GM08714 (cell line): ENCODE results near the gene NKD2.

ENCODE experiments used
- H3K4me3 ChIP-seq: fragments of 200-500 bp; sonication (Bioruptor generic); 2 replicates; pipeline ENCODE4 v1.5.1; 2014; ENCODE audit warnings: mild to moderate bottlenecking, low read length, inconsistent platforms
- ZNF274 ChIP-seq: IDR thresholded peaks from 2 replicates; pipeline ENCODE4 v1.6.1; 2012; ENCODE audit warnings: mild to moderate bottlenecking, low read depth, low read length

NKD2 gene

DNA sequence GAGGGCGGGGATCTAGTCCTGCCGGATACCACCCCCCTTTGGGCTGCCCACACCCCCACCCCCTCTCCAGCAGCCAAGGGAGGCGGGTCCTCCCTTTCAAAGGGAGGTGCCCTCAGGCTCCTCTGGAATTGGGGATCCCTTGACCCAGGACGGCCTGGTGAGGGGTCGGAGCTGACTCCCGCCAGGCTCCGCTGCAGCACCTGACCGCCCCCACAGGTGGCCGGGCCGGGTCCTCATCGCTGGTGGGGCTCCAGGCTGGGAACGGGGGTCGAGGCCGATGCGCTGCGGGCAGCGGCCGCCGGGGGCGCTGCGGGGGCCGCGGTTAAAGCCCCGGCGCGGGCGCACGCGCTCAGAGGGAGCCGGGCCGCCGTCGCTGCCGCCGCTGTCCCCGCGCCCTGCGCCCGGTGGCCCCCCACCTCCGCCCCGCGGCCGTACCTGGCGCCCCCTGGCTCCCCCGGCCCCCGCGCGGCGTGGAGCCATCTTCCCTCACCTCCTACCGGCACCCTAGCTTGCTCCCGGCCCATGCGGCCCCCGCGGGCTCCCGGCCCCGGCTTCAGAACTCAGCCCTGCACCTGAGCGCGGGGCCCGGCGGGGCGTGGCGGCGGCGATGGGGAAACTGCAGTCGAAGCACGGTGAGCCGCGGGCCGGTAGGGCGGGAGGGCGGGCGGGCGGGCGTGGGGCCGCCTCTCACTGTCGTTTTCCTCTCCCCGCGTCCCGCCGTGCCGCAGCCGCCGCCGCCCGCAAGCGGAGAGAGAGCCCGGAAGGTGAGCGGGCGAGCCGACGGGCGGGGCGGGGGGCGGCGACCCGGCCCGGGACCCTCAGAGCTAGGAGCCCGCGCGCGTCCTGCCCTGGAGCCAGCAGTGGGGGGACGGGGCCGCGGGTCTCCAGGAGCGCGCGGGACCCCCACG lies at the start of gene NKD2:
NKD2 (plus strand) TSS at position 352 of the 908 bp plus-strand sequence; CDS start at position 608, 256 bp downstream.
- no peak for TF ChIP-seq ZNF274
- H3K4me3 ChIP-seq = peak within 1 kb of the TSS; percentile 42; the same call in 1 of the 2 replicates

DNA sequence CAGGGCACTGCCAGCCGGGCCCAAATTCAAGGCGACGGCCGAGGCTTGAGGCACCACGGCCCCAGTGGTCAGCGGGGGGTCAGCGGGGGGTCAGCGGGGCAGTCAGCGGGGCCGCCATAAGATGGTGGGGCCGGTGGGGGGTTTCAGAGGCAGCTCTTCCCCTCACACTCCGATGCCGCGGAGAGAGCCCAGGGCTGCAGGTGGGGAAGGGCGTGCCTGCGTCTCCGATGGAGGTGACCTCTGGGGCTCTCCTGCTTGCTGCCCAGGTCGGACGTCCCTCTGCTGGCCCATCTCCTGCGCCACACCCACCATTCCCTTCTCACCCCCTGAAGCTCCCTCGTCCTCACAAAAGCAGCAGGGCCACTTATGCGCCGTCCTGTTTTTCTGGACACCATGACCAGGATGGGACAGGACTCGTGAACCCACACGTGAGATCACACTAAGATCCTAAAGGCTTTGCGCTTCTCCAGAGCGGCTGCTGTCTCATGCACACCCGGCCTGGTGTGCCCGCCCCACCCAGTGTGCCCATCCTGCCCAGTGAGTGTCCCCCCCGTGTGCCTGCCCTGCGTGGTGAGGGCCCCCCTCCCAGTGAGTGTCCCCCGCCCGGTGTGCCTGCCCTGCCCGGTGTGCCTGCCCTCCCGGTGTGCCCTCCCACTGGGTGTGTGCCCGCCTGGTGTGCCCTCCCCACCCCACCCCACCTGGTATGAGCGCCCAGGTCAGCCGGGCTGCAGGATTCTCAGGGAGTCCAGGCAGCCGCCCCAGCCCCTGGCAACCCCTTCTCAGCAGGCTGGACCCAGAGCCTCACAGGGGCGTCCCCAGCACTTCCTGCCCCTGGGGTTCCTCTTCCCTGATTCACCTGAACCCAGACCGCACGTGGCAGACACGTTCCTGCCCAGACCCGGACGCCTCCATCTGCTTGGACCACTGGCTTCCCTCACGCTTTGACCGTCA lies 48.7 kb upstream of the NKD2 start:
- TF ChIP-seq ZNF274 = no peak

GRCh38 chr5:960551-960950 lies 48.1 kb upstream of the NKD2 start:
- no peak for TF ChIP-seq ZNF274

More for the DNA sequence above, 48.7 kb upstream of the NKD2 start:
- no peak overlapping the region for H3K4me3 ChIP-seq

GRCh38 chr5:961002-961710 lies 47.4 kb upstream of the NKD2 start:
- no peak for TF ChIP-seq ZNF274

More at GRCh38 chr5:960551-960950, 48.1 kb upstream of the NKD2 start:
- no peak overlapping the region for H3K4me3 ChIP-seq

DNA sequence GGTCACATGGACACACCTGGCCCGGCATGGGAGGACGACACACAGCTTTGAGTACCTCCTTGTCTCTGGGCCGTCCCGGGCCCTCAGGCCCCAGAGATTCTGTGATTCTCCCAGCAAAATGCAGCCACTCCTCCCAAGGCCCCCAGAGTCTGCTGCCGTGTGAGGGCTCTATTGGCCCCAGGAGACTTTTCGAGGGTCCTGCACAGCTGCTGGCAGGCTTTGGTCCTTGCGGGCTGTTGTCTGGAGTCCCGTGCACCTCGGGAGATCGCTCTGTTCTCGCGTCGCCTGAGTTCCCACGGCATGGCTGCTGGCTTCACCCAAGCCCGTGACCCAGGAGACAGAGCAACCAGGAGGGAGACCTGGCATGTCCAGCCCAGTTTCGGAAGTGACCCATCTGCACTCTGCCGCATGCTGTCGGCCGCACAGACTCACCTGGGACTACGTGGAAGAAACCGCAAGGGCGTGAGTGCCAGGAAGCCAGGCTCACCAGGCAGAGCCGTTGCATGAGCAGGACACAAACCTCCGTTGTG lies 46.8 kb upstream of the NKD2 start:
- no peak overlapping the region for H3K4me3 ChIP-seq
- no peak for TF ChIP-seq ZNF274

More at GRCh38 chr5:961002-961710, 47.4 kb upstream of the NKD2 start:
- H3K4me3 ChIP-seq = no peak overlapping the region

GRCh38 chr5:962386-962785 lies 46.2 kb upstream of the NKD2 start:
- no peak for TF ChIP-seq ZNF274
- no peak overlapping the region for H3K4me3 ChIP-seq

GRCh38 chr5:962801-963200 lies 45.8 kb upstream of the NKD2 start:
- H3K4me3 ChIP-seq = no peak overlapping the region

GRCh38 chr5:963310-963672 lies 45.3 kb upstream of the NKD2 start:
- no peak for TF ChIP-seq ZNF274

More at GRCh38 chr5:962801-963200, 45.8 kb upstream of the NKD2 start:
- no peak for TF ChIP-seq ZNF274

DNA sequence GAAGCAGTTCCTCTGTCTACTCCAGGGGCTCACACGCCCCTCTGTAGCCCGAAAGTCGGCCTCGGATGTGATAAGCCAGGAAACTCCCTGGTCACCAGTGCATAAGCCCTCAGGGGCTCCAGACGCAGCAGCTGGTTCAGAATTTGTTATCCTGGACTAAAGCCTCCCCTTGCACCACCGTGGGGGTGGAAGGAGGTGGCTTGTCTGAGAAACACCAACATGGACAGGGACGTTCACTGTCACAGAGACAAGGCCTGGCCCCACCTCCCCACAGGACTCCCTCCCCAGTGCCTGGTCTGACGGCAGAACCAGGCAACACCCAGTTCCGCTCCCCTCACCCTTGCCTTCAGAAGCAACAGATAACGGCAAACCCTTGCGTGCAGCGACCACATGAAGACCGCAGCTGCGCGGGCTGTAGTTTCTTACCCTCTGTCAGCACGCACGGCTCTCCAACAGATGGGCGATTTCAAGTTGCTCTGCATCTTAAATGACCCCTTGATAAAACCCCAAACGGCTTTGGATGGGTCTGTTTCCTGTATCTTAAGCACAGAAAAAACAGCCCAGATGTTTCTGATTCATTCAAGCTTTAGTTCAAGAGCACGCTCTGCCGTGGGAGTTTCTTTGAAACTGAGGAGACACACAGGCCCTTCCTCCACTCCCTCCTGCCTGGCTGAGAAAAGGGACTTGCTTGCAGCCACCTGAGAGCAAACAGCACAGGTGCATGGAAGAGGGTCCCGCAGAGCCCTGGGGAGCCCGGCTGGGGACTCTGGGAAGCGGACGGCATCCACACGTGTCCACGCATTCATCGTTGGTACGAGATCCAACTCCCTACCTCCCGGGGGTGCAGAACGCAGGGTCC lies 44.7 kb upstream of the NKD2 start:
- peak overlapping the region; percentile 11; the same call in 1 of the 2 replicates for H3K4me3 ChIP-seq
- no peak for TF ChIP-seq ZNF274

More at GRCh38 chr5:963310-963672, 45.3 kb upstream of the NKD2 start:
- H3K4me3 ChIP-seq = no peak overlapping the region; the same call in 1 of the 2 replicates

DNA sequence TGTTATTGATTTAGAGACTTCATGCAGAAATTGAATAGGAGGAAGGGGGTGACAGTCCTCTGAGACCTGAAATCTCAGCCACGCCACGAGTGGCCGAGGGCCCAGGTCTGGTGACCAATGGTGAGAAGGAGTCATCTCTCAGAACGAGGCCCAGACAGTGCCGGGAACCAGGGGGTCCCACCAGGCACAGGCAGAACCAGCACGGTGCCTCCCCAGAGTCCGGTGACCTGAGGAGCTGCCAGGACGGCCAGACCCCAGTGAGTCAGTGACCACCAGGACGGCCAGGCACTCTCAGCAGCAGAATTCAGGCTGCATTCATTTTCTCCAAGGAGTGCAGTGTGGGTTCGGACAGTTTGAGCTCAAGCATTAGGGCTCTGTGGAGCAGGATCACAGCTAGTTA lies 43.8 kb upstream of the NKD2 start:
- H3K4me3 ChIP-seq = peak overlapping the region; percentile 11; the same call in 1 of the 2 replicates
- TF ChIP-seq ZNF274 = no peak

- no peak for TF ChIP-seq ZNF274
- no peak overlapping the region for H3K4me3 ChIP-seq
Observed at GRCh38 chr5:965604-966344, 42.8 kb upstream of the NKD2 start.

GRCh38 chr5:966345-966710 lies 42.3 kb upstream of the NKD2 start:
- no peak overlapping the region for H3K4me3 ChIP-seq
- TF ChIP-seq ZNF274 = no peak
